ENCODE results near the gene PAOX. TPM values are rescaled to one million over a fixed set of nuclear protein-coding genes. Genes with fewer than 3 reads are reported as not detected.
"Not testable (repeated sequence)": the region's sequence is repeated elsewhere in the genome, so short reads cannot be mapped to it uniquely, and the experiment has no call there.

The PAOX gene
- total RNA-seq, 1 experiment from 2014 or later, result not detected

GRCh38 chr10:133383551-133383950 lies 4.5 kb downstream of the PAOX start:
- Histone ChIP-seq H3K27ac (no peak overlapping the region), H3K27me3 (no peaks in the 10 kb centered on the region), H3K36me3 (no peaks in the 10 kb centered on the region), H3K4me1 (no peaks in the 10 kb centered on the region), H3K9me3 (replicated peaks) (no peaks in the 10 kb centered on the region), H3K4me3 (no peak overlapping the region)
- no peak for DNase-seq

DNA sequence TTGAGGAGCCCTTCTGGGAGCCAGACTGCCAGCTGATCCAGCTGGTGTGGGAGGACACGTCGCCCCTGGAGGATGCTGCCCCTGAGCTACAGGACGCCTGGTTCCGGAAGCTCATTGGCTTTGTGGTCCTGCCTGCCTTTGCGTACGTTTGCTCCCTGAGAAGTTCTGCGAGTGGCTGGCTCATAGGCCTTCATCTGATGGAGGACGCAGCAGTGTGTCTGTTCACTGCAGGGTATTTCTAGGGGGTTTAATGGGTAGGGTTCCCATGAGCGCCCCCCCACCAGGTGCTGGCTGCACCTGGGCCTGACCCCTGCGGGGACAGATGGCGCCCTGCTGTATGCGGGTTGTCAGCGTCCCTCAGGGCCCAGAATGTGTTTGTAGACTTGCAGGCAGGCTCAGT lies 5.0 kb downstream of the PAOX start:
- no peaks in the 10 kb centered on the region for H3K9me3 ChIP-seq (replicated peaks)
- no peak for DNase-seq
- H3K4me3 ChIP-seq, result no peak overlapping the region
- H3K27me3 ChIP-seq, result no peaks in the 10 kb centered on the region
- no peaks in the 10 kb centered on the region for H3K36me3 ChIP-seq
- H3K27ac ChIP-seq, result no peak overlapping the region
- no peaks in the 10 kb centered on the region for H3K4me1 ChIP-seq

DNA sequence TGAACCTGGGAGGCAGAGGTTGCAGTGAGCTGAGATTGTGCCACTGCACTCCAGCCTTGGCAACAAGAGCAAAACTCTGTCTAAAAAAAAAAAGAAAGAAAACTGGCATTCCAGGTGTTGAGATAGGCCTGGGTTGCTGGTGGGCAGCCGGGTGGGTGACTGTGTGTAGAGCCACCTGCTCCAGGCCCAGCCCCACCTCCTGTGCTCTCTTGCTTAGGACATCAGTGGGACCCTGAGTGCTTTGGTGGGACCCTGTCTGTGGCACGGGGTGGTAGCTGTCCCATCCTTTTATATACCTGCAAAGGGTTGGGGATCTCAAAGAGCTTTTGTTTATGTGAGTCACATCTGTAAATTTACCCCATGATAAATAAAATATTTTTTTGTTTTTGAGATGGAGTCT lies 6.2 kb downstream of the PAOX start:
- Histone ChIP-seq H3K36me3 (no peaks in the 10 kb centered on the region), H3K27me3 (no peaks in the 10 kb centered on the region), H3K9me3 (replicated peaks) (no peaks in the 10 kb centered on the region), H3K27ac (no peak overlapping the region), H3K4me1 (no peaks in the 10 kb centered on the region), H3K4me3 (no peak overlapping the region)
- DNase-seq, result no peak

GRCh38 chr10:133386951-133387350 lies 7.9 kb downstream of the PAOX start:
- H3K27me3 ChIP-seq; H3K27ac ChIP-seq; H3K4me1 ChIP-seq; DNase-seq; H3K9me3 ChIP-seq (replicated peaks); H3K36me3 ChIP-seq; H3K4me3 ChIP-seq: not testable (repeated sequence)

DNA sequence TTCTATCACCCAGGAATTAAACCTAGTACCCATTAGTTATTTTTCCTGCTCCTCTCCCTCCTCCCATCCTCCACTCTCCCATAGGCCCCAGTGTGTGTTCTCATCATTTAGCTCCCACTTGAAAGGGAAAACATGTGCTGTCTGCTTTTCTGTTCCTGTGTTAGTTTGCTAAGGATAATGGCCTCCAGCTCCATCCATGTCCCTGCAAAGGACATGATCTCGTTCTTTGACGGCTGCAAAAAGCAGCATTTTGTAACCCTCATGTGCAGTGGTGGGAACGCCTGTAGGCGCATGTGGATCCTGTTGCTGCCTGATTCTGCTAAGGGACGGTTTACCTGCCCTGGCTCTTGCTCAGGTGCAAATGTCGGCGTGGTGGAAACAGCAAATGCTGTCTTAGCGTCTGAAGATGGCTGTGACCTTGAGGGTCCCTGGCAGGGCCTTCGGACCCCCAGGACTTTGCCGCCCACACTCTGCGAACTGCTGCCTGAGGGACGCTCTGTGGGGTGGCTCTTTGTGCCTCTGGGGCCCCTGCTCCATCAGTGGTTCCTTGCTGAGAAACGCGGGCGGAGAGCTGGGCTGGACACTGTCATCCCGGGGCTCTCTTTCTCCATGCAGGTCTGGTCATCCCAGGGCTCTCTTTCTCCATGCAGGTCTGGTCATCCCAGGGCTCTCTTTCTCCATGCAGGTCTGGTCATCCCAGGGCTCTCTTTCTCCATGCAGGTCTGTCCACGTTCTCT lies 9.3 kb downstream of the PAOX start:
- Histone ChIP-seq H3K36me3 (no peaks in the 10 kb centered on the region), H3K4me3 (no peak overlapping the region), H3K27ac (no peak overlapping the region), H3K9me3 (replicated peaks) (no peaks in the 10 kb centered on the region), H3K4me1 (no peaks in the 10 kb centered on the region), H3K27me3 (no peaks in the 10 kb centered on the region)
- DNase-seq, result peak in 1 of 2 experiments; percentile 28

DNA sequence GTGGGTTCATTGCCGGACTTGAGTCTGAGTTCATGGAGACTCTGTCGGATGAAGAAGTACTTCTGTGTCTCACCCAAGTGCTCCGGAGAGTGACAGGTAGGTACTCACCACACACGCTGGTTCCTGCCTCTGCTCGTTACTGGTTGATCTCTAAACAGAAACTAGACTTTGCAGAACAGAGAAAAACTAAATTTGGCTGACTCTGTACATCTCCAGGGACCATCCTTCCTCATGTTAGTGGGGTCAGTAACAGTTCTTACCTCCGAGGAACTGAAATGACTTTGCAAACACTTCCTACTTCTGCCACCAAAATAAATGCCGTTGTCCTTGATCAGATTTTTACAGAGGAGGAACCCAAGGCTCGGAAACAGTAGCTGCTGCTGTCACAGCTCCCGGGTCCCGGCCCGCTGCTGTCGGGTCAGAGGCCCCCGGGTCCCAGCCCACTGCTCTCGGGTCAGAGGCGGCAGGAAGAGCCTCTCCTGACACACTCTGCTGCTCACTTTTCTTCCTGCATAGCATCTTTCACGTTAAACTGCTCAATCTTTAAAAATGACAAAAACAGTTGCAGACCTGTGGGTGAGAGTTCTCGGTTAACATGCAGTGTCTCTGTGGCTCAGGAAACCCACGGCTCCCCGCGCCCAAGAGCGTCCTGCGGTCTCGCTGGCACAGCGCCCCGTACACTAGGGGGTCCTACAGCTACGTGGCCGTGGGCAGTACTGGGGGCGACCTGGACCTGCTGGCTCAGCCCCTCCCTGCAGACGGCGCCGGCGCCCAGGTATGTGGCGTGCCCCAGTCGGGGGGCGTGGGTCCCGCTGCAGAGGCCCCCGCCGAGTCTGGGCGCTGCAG lies 10.1 kb downstream of the PAOX start:
- Histone ChIP-seq H3K4me1 (no peaks in the 10 kb centered on the region), H3K9me3 (replicated peaks) (no peaks in the 10 kb centered on the region), H3K27me3 (no peaks in the 10 kb centered on the region), H3K4me3 (no peak overlapping the region), H3K27ac (no peak overlapping the region), H3K36me3 (no peaks in the 10 kb centered on the region)
- DNase-seq, result no peak

DNA sequence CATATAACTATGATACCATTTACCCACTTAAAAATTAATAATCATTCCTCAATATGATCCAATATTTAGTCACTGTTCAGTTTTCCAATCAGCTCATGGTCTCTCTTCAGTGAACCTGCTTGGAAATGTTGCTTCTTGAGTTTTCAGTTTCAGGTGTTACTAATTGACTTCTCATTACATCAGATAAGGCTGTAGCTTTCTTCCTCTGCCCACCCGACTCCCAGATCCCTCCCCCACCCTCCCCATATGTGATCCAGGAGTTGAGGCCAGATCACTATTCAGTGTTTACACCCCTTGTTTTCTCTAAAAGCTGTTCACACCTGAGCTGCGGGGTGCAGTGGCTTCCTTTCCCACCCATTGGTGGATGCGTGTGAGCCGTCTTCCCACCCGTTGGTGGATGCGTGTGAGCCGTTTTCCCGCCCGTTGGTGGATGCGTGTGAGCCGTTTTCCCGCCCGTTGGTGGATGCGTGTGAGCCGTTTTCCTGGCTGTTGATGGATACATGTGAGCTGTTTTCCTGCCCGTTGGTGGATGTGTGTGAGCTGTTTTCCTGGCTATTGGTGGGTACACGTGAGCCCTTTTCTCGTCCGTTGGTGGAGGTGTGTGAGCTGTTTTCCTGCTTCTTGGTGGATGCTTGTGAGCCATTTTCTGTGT lies 11.7 kb downstream of the PAOX start:
- DNase-seq, result no peak
- no peaks in the 10 kb centered on the region for H3K36me3 ChIP-seq
- no peak overlapping the region for H3K27ac ChIP-seq
- H3K27me3 ChIP-seq, result no peaks in the 10 kb centered on the region
- H3K9me3 ChIP-seq (replicated peaks), result no peaks in the 10 kb centered on the region
- no peak overlapping the region for H3K4me3 ChIP-seq
- no peaks in the 10 kb centered on the region for H3K4me1 ChIP-seq

DNA sequence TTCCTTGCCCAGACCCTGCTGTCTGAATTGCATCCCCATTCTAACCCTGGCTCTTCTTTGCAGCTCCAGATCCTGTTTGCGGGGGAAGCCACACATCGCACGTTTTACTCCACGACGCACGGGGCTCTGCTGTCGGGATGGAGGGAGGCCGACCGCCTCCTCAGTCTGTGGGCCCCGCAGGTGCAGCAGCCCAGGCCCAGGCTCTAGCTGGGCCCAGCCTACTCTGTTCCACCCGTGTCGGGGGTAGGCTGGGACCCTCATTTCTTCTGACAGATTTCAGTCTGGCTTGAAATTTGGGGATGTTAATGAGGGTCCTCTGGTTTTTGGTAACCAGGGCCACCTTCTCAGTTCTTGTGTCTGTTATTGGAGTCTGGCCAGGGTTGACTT lies 12.2 kb downstream of the PAOX start:
- Histone ChIP-seq H3K27ac (no peak overlapping the region), H3K4me3 (no peak overlapping the region), H3K36me3 (no peaks in the 10 kb centered on the region), H3K9me3 (replicated peaks) (no peaks in the 10 kb centered on the region), H3K27me3 (no peaks in the 10 kb centered on the region), H3K4me1 (no peaks in the 10 kb centered on the region)
- DNase-seq, result no peak

- Histone ChIP-seq H3K27ac (no peak overlapping the region), H3K4me1 (no peaks in the 10 kb centered on the region), H3K4me3 (no peak overlapping the region), H3K9me3 (replicated peaks) (no peaks in the 10 kb centered on the region), H3K27me3 (no peaks in the 10 kb centered on the region), H3K36me3 (no peaks in the 10 kb centered on the region)
- no peak for DNase-seq
Measured at GRCh38 chr10:133391761-133392518, 12.9 kb downstream of the PAOX start.

DNA sequence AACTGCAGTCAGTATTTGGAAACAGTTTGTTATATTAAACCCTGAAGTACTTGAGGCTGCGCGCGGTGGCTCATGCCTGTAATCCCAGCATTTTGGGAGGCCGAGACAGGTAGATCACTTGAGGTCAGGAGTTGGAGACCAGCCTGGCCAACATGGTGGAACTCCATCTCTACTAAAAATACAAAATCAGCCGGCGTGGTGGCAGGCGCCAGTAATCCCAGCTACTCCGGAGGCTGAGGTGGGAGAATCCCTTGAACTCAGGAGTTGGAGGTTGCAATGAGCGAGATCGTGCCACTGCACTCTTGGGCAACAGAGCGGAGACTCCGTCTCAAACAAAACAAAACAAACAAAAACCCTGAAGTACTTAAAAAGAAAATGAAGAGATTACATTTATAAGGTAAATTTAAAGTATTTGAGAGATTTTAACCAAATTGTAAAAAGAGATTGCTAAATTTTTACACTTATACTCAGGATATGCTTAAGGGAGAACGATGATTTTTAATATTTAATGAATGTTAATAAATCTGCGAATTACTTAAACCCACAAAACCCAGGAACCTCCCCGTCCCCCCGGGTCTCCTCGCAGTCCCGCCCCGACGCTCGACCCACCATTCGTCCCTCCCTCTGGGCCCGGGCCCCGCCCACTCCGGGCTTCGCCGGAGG lies 14.5 kb downstream of the PAOX start:
- H3K27me3 ChIP-seq, result no peaks in the 10 kb centered on the region
- peaks cover 3% of the 10 kb centered on the region; the same call in 1 of the 2 replicates for H3K36me3 ChIP-seq
- H3K9me3 ChIP-seq (replicated peaks), result no peaks in the 10 kb centered on the region
- peak overlapping the region; percentile 69 for H3K4me3 ChIP-seq
- H3K4me1 ChIP-seq, result no peaks in the 10 kb centered on the region
- peak in 1 of 2 experiments; percentile 14 for DNase-seq
- peak overlapping the region; percentile 86; the same call in 1 of the 2 replicates for H3K27ac ChIP-seq

DNA sequence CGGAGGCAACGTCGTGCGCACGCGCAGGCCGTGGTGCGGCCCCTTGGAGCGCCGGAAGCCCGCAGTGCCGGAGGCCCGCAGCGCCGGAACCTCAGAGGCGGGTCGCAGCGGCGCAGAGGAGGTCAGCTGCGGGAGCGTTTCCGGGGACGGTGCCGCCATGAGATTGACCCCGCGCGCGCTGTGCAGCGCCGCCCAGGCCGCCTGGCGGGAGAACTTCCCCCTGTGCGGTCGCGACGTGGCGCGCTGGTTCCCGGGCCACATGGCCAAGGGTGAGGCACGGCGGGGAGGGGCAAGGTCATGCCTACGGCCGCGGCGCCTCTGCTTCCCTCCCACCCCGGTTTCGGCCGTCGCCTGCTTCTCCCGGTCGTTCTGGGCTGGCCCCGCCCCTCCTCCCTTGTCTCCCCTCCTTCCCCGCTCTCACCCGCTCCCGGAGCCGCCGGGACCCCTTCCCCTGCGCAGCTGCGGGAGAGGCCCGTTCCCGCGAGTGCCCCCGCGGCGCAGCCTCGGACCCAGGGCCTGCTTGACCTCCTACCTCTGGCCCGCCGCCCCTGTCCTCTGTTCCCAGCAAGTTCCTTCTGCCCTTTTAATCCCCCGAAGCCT lies 15.1 kb downstream of the PAOX start, which contains the start of gene MTG1:
Gene MTG1, plus strand, starts transcription at position 94 of the 600 bp plus-strand sequence. Its CDS starts 64 bp downstream, at position 158.
- Histone ChIP-seq H3K9me3 (replicated peaks) (no peaks in the 10 kb centered on the region), H3K4me1 (no peaks in the 10 kb centered on the region), H3K36me3 (peaks cover 3% of the 10 kb centered on the region; the same call in 1 of the 2 replicates), H3K27ac (peak within 1 kb of the TSS; percentile 86), H3K4me3 (peak within 1 kb of the TSS; percentile 69), H3K27me3 (no peaks in the 10 kb centered on the region)
- DNase-seq, result peak; percentile 86 to 89

- Histone ChIP-seq H3K9me3 (replicated peaks) (no peaks in the 10 kb centered on the region), H3K4me3 (peak overlapping the region; percentile 69), H3K27me3 (no peaks in the 10 kb centered on the region), H3K4me1 (no peaks in the 10 kb centered on the region), H3K36me3 (peaks cover 3% of the 10 kb centered on the region; the same call in 1 of the 2 replicates), H3K27ac (peak overlapping the region; percentile 86)
- DNase-seq, result no peak
Measured at GRCh38 chr10:133394801-133395221, 15.7 kb downstream of the PAOX start.

GRCh38 chr10:133396035-133396624 lies 17.1 kb downstream of the PAOX start:
- H3K27me3 ChIP-seq, result no peaks in the 10 kb centered on the region
- no peak overlapping the region for H3K4me3 ChIP-seq
- H3K9me3 ChIP-seq (replicated peaks), result no peaks in the 10 kb centered on the region
- H3K4me1 ChIP-seq, result no peaks in the 10 kb centered on the region
- DNase-seq, result no peak
- no peak overlapping the region for H3K27ac ChIP-seq
- H3K36me3 ChIP-seq, result peaks cover 3% of the 10 kb centered on the region; the same call in 1 of the 2 replicates
